COLO668 (cell line): ENCODE results near the gene ST6GALNAC5.
"Not testable (repeated sequence)": the region's sequence is repeated elsewhere in the genome, so short reads cannot be mapped to it uniquely, and the experiment has no call there.

Experiments
- DNase-seq: peaks from one replicate; lab custom pipeline; 2025; ENCODE audit not compliant: unreplicated experiment; lab: John Stamatoyannopoulos, UW

Gene ST6GALNAC5

GRCh38 chr1:76867342-76868130, at the start of gene ST6GALNAC5:
Gene ST6GALNAC5 (plus strand): TSS chr1:76867480.
- DNase-seq: peak; percentile 72

GRCh38 chr1:76820028-76820427, 47.3 kb upstream of the ST6GALNAC5 start:
- no peak for DNase-seq

GRCh38 chr1:76822961-76823360, 44.3 kb upstream of the ST6GALNAC5 start:
- DNase-seq: not testable (repeated sequence)

- no peak for DNase-seq
Observed at GRCh38 chr1:76824106-76824505, 43.2 kb upstream of the ST6GALNAC5 start.

GRCh38 chr1:76826072-76826845, 41.0 kb upstream of the ST6GALNAC5 start:
- DNase-seq: no peak

- no peak for DNase-seq
Observed at GRCh38 chr1:76827066-76827465, 40.2 kb upstream of the ST6GALNAC5 start.

- no peak for DNase-seq
Observed at GRCh38 chr1:76830373-76830772, 36.9 kb upstream of the ST6GALNAC5 start.

GRCh38 chr1:76832521-76832920, 34.8 kb upstream of the ST6GALNAC5 start:
- DNase-seq: no peak

DNA sequence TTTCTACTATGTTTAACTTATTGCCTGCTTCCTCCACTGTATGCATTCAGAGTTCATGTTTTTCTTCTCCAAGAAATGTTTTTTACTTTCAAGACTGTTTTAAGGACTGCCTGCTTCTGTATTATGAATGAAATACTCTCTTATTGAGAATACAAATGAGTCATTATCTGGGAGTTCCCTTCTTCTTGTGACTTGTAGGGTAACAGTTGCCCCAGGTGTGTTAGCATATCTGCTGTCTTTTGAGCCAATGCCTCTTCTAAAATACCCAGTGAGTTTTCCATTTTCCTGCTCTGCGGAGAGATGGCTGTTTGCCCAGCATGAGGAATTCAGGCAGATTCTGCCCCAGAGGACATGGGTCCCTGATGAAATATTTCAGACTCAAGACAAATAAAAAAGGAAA, 34.1 kb upstream of the ST6GALNAC5 start:
- DNase-seq: no peak

GRCh38 chr1:76833856-76834255, 33.4 kb upstream of the ST6GALNAC5 start:
- DNase-seq: no peak

GRCh38 chr1:76835203-76835602, 32.1 kb upstream of the ST6GALNAC5 start:
- no peak for DNase-seq

DNA sequence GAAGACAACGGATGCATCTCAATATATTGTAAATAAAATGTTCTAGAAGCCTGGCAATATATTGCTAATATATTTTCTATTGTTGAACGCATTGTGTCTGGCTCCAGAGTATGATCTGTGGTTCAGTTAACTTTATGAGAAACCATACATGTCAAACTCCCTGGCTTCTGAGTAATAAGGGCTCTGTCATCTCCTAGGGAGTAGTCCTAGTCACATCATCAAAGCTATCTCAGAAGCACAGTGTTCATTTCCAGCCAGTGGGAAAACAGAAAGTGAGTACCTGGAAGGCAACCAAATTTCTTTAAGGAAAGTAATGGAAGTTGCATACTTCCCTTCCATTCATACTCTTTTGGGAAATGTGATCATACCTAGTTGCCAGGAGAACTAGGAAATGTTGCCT, 27.0 kb upstream of the ST6GALNAC5 start:
- no peak for DNase-seq

DNA sequence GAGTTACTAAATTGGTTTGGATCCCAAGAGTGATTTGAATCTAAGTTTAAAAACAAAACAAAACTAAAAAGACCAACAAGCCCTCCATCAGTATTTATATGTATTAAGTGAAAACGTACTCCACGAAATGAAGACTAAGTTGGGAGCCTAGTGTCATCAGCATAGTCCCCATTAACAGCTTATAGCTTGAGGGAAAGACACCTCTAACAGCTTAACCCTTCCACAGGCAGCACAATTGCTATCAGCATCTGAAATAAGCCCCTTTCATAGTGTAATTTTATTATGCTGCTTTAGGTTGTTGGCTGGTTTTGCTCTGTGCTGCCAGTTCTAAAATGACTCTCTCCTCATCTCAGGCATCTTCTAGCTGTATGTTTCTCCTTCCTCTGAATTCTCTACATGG, 25.8 kb upstream of the ST6GALNAC5 start:
- DNase-seq: no peak

DNA sequence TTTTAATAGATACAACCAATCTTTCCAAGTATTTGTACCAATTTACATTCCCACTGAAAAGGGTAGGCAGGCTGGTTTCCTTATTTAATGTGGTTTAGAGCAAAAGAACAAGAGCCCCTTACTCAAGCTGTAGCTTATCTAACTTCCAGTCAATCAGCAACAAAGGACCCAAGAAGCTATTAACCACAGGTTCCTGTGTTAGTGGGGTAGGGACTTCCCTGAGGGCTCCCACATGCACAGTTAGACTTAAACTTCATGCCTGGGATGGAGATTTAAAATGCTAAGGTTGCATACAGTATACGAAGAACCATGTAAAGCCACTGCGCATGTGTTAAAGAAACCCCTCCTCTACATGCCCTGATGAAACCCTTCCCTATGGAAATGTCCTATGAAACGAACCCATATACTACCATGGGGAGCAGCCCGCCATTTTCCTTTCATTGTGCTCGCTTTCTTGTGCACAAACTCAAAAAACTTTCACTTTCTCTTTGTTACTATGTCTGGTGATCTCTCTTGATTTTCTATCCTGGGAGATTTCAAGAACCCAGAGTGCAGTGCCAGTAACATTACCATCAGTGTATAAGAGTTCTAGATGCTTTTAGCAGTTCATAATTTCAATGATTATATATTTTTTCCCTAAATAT, 23.3 kb upstream of the ST6GALNAC5 start:
- no peak for DNase-seq

DNA sequence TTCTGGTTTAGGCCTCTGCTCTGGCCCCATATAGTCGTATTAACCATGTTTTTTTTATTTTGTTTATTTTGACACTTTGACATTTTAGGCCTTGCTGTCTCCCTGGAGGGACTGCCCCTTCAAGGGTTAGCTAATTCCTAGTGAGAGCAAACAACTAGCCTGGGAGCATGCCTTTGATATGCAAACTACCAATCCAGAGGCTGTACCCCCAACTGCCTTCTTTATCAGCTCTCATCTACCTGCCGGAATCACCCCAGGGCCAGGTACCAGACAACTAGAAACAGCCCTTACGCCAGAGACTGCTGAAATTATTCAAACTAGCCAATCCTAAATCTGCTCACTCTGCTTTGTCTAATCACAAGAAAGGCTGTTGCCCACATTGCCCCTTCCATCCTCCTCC, 13.0 kb upstream of the ST6GALNAC5 start:
- DNase-seq: peak; percentile 45

GRCh38 chr1:76856104-76856503, 11.2 kb upstream of the ST6GALNAC5 start:
- DNase-seq: no peak

DNA sequence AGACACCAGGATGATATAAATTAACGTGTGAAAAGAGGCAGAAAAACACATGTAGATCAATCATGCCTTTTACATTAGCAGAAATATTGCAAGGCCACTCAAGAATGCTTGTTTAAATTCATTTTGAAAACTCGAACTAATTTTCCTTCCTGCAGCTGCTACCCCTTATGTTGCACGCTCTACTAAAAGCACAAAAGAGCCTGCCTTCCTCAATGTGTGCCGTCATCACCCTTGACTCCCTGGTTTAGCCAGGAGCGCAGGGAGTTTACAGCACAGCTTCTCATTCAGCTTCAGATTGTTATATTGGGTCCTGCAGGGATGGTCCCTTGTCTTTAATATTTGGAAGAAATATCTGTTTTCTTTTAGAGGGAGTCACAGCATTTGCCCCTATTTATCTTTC, 10.1 kb upstream of the ST6GALNAC5 start:
- no peak for DNase-seq

DNA sequence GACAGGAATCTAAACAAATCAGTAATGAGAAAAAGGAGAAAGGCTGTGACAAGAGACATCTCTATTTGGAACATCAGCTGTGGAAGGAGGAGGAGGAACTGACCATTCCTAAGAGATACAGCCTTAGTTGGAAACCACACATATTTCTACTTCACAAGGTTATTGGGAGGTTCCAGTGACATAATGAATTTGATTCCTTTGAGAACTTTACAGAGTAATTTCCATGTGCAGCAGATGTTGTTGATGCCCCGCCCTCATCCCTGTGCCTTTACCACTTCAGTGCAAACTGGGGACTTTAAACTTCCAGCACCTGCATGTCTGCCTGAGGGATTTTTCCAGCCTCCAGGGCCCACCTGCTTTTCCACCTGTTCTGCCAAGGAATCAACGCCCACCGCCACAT, 9.3 kb upstream of the ST6GALNAC5 start:
- DNase-seq: peak; percentile 59

DNA sequence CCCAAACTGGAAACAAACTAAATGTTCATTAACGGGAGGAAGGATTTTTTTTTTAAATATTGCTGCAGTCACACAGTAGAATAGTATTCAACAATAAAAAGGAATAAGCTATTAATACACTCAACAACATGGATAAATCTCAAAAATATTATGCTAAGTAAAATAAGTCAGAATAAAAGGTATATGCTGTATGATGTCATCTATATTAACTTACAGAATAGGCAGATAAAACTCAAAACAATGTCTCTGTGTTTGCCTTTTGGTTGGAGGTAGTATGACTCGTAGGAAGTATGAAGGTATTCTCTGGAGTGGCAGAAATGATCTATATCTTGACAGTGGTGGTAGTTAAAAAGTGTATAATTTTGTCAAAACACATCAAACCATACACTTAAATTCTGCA, 6.1 kb upstream of the ST6GALNAC5 start:
- no peak for DNase-seq

- no peak for DNase-seq
Observed at GRCh38 chr1:76862447-76862846, 4.8 kb upstream of the ST6GALNAC5 start.

GRCh38 chr1:76864383-76864782, 2.9 kb upstream of the ST6GALNAC5 start:
- no peak for DNase-seq
